Small intestine (tissue), 7 donors: ENCODE measurements around the gene COL23A1. TPM values are rescaled to one million over a fixed set of nuclear protein-coding genes. Genes with fewer than 3 reads are reported as not detected.

Source experiments
- DNase-seq, 2 donors: peaks; one replicate each; pipeline versions ENCODE4 v3.0.0 to v3.0.0-alpha.2; 2013
- FAIRE-seq: peaks from 2 replicates; lab custom pipeline; 2012; peaks lifted over from hg19 to GRCh38; lab: Jason Lieb, UNC
- H3K27ac ChIP-seq, 3 donors: one replicate each; pipeline ENCODE4 v1.5.1; 2013; ENCODE audit warnings: low read length in 2 of 3, mild to moderate bottlenecking in 2 of 3, control low read depth in 1 of 3, inconsistent platforms in 1 of 3, low read depth in 1 of 3, moderate library complexity in 1 of 3
- H3K27me3 ChIP-seq, 3 donors: one replicate each; pipeline ENCODE4 v1.6.1; 2013; ENCODE audit warnings: low read length in 3 of 3, inconsistent platforms in 1 of 3; ENCODE audit not compliant: control insufficient read depth in 3 of 3, insufficient read depth in 3 of 3
- H3K36me3 ChIP-seq, 3 donors: one replicate each; pipeline ENCODE4 v1.6.1; 2013; ENCODE audit warnings: low read length in 3 of 3, inconsistent platforms in 1 of 3, low read depth in 1 of 3, mild to moderate bottlenecking in 1 of 3, moderate library complexity in 1 of 3; ENCODE audit not compliant: control insufficient read depth in 3 of 3, insufficient read depth in 2 of 3
- H3K4me1 ChIP-seq, 3 donors: one replicate each; pipeline ENCODE4 v1.6.1; 2013; ENCODE audit warnings: low read length in 2 of 3, inconsistent platforms in 1 of 3, low read depth in 1 of 3, mild to moderate bottlenecking in 1 of 3, moderate library complexity in 1 of 3; ENCODE audit not compliant: control insufficient read depth in 3 of 3, insufficient read depth in 2 of 3
- H3K4me3 ChIP-seq, 3 donors: one replicate each; pipeline ENCODE4 v1.5.1; 2013; ENCODE audit warnings: low read length in 3 of 3, control low read depth in 1 of 3, inconsistent platforms in 1 of 3, low read depth in 1 of 3, mild to moderate bottlenecking in 1 of 3, moderate library complexity in 1 of 3
- H3K9me3 ChIP-seq, 2 donors: one replicate each; pipeline ENCODE4 v1.6.1; 2013; ENCODE audit warnings: low read depth in 1 of 2, low read length in 1 of 2; ENCODE audit not compliant: control insufficient read depth in 2 of 2, insufficient read depth in 1 of 2
- WGBS, 3 donors: extraction: QIAGEN DNeasy Blood & Tissue Kit; methylation state at CpG; one replicate each; pipeline ENCODE4 v1.1.7; 2013; 5-methylcytosine and 5-hydroxymethylcytosine counted together
- polyA plus RNA-seq, 4 donors: library from polyadenylated mRNA; stranded (reverse) in 3 of 4; unstranded in 1 of 4; fragments of 200-250 nt in 3 of 4; fragments of 120-200 nt in 1 of 4; gene quantifications; one replicate each; pipeline versions ENCODE4 v1.2.1 to v1.2.3, GENCODE V29; 2013
- donor health status: healthy with polysubstance abuse.
- donor health status: control.
- donor health status: control.
- donor health status: Bipolar disorder and iron deficiency.
- donor health status: healthy.

The COL23A1 gene
- polyA plus RNA-seq, 4 donors = 1.4 to 3.2 (median 1.6) TPM; not detected in 1

GRCh38 chr5:178212241-178213002 is 377.8 kb downstream of the COL23A1 start:
- FAIRE-seq (no peak), DNase-seq (peak in 1 of 2 donors; percentile 28)
- Histone ChIP-seq H3K9me3 (no peaks in the 10 kb centered on the region), H3K27ac (peak overlapping the region; percentile 84 to 89 (median 86)), H3K4me3 (no peak overlapping the region), H3K36me3 (peaks cover 28 to 92% (median 45%) of the 10 kb centered on the region in 3 donors), H3K4me1 (peaks cover 5 to 74% (median 32%) of the 10 kb centered on the region in 3 donors), H3K27me3 (no peaks in the 10 kb centered on the region)
- 83 to 89% (median 83%) methylated on average over 3 of the region's 3 CpGs for WGBS, 3 donors

DNA sequence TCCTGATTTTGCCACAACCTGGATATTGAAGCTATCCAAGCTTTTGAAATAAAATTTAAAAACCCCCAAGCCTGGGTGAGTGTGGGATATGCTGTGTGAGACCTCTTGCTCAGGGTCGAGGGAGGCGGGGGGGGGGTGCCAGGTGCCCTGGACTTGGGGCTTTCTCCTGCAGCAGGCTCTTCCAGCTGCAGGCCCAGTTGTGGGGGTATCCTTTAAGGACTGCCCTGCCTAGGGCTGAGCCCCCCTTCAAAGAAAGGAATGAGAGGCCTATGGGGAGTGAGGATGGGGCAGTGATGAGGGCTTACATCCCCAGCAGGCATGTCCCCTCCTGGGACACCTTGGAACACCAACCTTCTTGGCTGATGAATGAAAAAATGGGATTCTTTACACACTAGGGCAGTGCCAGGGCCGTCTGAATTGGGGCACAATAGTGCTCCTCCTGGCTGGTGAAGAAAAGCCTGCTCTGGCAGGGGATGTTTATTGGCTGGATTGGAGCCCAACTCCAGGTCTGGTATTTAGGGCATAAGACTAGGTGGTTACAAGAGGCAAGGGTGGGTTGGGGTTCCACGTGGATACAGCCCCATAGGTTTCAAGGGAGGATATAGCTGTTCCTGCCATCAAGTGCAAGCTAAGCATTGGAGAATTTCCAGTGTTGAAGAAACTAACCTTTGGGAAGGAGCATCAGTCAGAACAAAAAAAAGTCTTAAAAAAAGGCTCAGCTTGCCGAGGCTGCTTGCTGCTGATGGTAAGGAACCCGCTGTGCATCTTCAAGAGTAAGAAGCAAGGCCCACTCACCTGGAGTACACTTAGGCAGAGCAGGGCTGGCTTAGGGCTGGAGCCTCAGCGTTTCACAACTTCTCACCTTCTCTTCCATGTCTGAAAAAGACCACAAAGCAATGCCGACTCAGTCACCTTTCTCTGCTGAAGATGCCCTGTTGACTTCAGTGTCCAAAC is 378.8 kb downstream of the COL23A1 start:
- FAIRE-seq (no peak), DNase-seq (no peak)
- WGBS, 3 donors = 55 to 62% (median 59%) methylated on average over 8 of the region's 8 CpGs
- Histone ChIP-seq H3K4me3 (no peak overlapping the region), H3K27me3 (no peaks in the 10 kb centered on the region), H3K9me3 (no peaks in the 10 kb centered on the region), H3K4me1 (peaks cover 5 to 85% (median 33%) of the 10 kb centered on the region in 3 donors), H3K36me3 (peaks cover 28 to 92% (median 49%) of the 10 kb centered on the region in 3 donors), H3K27ac (peak overlapping the region; percentile 15 to 76 (median 29))

GRCh38 chr5:178210686-178211085 is 379.5 kb downstream of the COL23A1 start:
- H3K27ac ChIP-seq = peak overlapping the region; percentile 37 to 76 (median 60)
- peaks cover 28 to 90% (median 49%) of the 10 kb centered on the region in 3 donors for H3K36me3 ChIP-seq
- 39 to 69% (median 45%) methylated on average over 5 of the region's 5 CpGs for WGBS, 3 donors
- H3K4me3 ChIP-seq = no peak overlapping the region
- no peaks in the 10 kb centered on the region for H3K9me3 ChIP-seq
- H3K27me3 ChIP-seq = no peaks in the 10 kb centered on the region
- H3K4me1 ChIP-seq = peaks cover 12 to 84% (median 30%) of the 10 kb centered on the region in 3 donors
- FAIRE-seq (no peak), DNase-seq (peak in 1 of 2 donors; percentile 72)

GRCh38 chr5:178210073-178210535 is 380.1 kb downstream of the COL23A1 start:
- Histone ChIP-seq H3K4me3 (no peak overlapping the region), H3K27ac (peak overlapping the region; percentile 60 to 88 (median 76)), H3K4me1 (peaks cover 12 to 78% (median 25%) of the 10 kb centered on the region in 3 donors), H3K36me3 (peaks cover 28 to 84% (median 46%) of the 10 kb centered on the region in 3 donors), H3K9me3 (no peaks in the 10 kb centered on the region), H3K27me3 (no peaks in the 10 kb centered on the region)
- no peak for FAIRE-seq
- WGBS, 3 donors = 79 to 87% (median 82%) methylated on average over 17 to 18 of the region's 18 CpGs
- DNase-seq = no peak

DNA sequence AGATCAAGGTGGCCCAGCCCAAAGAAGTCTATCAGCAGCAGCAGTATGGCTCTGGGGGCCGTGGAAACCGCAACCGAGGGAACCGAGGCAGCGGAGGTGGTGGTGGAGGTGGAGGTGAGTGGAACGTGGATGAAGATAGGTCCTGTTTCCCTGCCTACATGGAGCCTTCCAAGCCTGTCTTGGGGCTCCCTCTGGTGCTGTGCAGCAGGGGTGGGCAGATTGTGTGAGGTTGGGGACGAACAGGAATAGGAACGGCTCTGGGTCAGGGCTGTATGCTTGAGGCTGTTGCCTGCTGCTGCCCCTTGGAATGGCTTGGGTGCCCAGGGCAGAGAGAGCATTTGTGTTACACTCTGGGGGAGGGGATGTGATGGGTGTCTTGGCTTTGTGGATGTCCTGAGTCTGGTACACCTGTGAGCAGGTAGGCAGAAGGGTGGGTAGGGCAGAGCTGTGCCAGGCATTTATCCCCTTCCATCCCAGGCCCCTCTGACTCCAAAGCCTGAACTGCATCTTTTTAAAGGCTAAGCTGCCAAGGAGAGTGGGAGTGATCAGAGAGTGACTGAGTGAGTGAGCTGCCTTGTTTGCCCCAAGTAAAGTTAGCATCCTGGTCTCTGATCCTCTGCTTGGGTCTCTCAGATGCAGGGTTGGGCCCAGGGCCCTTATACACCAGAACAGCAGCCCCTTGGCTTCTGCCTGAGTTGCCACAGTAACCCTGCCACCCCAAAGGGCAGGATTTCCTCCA is 380.7 kb downstream of the COL23A1 start:
- H3K36me3 ChIP-seq = peaks cover 28 to 78% (median 45%) of the 10 kb centered on the region in 3 donors
- H3K4me1 ChIP-seq = peaks cover 12 to 72% (median 20%) of the 10 kb centered on the region in 3 donors
- H3K27ac ChIP-seq = peak overlapping the region; percentile 60 to 88 (median 76)
- DNase-seq = no peak
- FAIRE-seq = no peak
- H3K27me3 ChIP-seq = no peaks in the 10 kb centered on the region
- no peak overlapping the region for H3K4me3 ChIP-seq
- no peaks in the 10 kb centered on the region for H3K9me3 ChIP-seq
- WGBS, 3 donors = 73 to 75% (median 75%) methylated on average over 8 of the region's 8 CpGs

DNA sequence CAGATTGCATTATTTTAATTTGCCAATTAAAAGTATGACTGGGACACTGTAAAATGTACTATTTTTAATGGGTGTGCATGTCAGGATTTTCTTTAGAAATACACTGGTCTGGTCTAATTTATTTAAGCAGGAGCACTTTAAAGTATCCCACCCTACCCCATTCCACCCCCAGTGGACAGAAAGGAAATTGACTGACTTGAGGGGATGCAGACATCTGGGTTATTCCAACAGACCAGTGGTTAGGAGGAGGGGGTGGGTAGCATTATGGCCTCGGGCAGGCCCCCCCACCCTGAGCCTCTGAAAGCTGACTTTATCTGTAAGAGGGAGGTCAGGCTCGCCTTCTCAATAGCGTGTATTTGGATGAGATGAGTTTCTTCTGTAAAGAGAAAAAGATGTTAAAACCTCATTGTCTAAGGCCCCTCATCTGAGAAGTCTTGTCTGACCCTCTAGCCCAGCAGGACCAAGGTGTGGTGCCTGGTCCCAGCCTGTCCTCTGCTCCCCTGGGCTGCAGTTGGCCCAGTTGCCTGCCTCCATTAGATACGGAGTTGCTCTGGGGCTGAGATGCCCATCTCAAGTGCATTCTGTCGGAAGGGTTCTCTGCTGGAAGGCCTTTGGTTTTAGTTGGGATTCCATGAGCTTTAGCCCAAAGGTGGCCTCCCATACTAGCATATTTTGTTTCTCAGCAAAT is 381.5 kb downstream of the COL23A1 start:
- H3K4me3 ChIP-seq = no peak overlapping the region
- H3K27me3 ChIP-seq = no peaks in the 10 kb centered on the region
- 44 to 59% (median 53%) methylated on average over 5 of the region's 5 CpGs for WGBS, 3 donors
- H3K27ac ChIP-seq = peak overlapping the region; percentile 76 to 94 (median 88)
- H3K9me3 ChIP-seq = no peaks in the 10 kb centered on the region
- no peak for FAIRE-seq
- peaks cover 7 to 64% (median 18%) of the 10 kb centered on the region in 3 donors for H3K4me1 ChIP-seq
- H3K36me3 ChIP-seq = peaks cover 21 to 70% (median 45%) of the 10 kb centered on the region in 3 donors
- peak in 1 of 2 donors; percentile 12 for DNase-seq

DNA sequence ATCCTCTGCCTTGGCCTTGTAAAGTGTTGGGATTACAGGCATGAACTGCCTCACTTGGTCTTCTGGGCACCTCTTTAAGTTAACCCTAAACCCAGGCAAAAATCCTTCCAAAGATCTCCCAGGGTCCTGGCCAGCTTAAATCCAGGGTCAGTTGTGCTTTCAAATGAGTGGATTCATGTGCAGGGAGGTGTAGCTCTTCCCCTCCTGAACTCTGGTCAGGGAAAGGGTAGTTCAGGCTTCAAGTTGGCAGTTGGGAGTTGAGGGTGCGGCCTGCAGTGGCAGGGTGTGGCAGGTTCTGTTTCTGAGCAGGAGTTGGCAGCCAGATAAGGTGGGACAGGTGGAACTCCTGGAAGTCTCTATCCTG is 382.3 kb downstream of the COL23A1 start:
- Histone ChIP-seq H3K4me3 (no peak overlapping the region), H3K36me3 (peaks cover 21 to 62% (median 43%) of the 10 kb centered on the region in 3 donors), H3K9me3 (no peaks in the 10 kb centered on the region), H3K27ac (peak overlapping the region; percentile 76 to 99 (median 94)), H3K27me3 (no peaks in the 10 kb centered on the region), H3K4me1 (peaks cover 7 to 56% (median 13%) of the 10 kb centered on the region in 3 donors)
- WGBS, 3 donors = 22 to 68% (median 56%) methylated on average over 1 of the region's 1 CpG
- DNase-seq (peak; percentile 78 to 92), FAIRE-seq (no peak)
